Inferior parietal cortex (tissue), 1 donor: ENCODE measurements around the gene PKIG.

Experiments used
- DNase-seq: peaks from one replicate; pipeline ENCODE4 v3.0.0-alpha.2; 2016; ENCODE audit errors: extremely low spot score

Gene PKIG

GRCh38 chr20:44662261-44662660 lies 79.9 kb downstream of the PKIG start:
- no peak for DNase-seq

GRCh38 chr20:44664131-44664530 lies 81.8 kb downstream of the PKIG start:
- no peak for DNase-seq

GRCh38 chr20:44666066-44666465 lies 83.7 kb downstream of the PKIG start:
- no peak for DNase-seq
